Osteoblast (primary cell): ENCODE measurements around the gene HMBS. TPM values are rescaled to one million over a fixed set of nuclear protein-coding genes. Genes with fewer than 3 reads are reported as not detected.

Source experiments
- DNase-seq: peaks from one replicate; pipeline ENCODE4 v3.0.0; 2011; ENCODE audit warnings: low spot score, mixed read lengths; ENCODE audit not compliant: insufficient read length; ENCODE audit errors: missing footprints
- H2AFZ ChIP-seq: 2 replicates; pipeline ENCODE4 v1.6.0; 2011; ENCODE audit warnings: mild to moderate bottlenecking, low read length
- H3K27ac ChIP-seq: 2 replicates; pipeline ENCODE4 v1.5.1; 2011; ENCODE audit warnings: mild to moderate bottlenecking, low read depth, low read length, moderate library complexity
- H3K27me3 ChIP-seq: 2 replicates; pipeline ENCODE4 v1.6.0; 2012; ENCODE audit warnings: mild to moderate bottlenecking, control low read depth, inconsistent platforms, low read length, moderate library complexity; ENCODE audit not compliant: insufficient read depth
- H3K36me3 ChIP-seq: 2 replicates; pipeline ENCODE4 v1.5.1; 2011; ENCODE audit warnings: mild to moderate bottlenecking, low read length, control low read depth, moderate library complexity; ENCODE audit not compliant: insufficient read depth
- H3K4me1 ChIP-seq: 2 replicates; pipeline ENCODE4 v1.5.1; 2011; ENCODE audit warnings: mild to moderate bottlenecking, low read length, control low read depth, moderate library complexity; ENCODE audit not compliant: insufficient read depth
- H3K4me2 ChIP-seq: 2 replicates; pipeline ENCODE4 v1.6.0; 2011; ENCODE audit warnings: mild to moderate bottlenecking, low read length; ENCODE audit not compliant: insufficient read depth
- H3K4me3 ChIP-seq: fragments of 200-600 bp; sonication (generic); 3 replicates; pipeline ENCODE4 v1.5.1; 2012; ENCODE audit warnings: mild to moderate bottlenecking, low read length, inconsistent platforms; ENCODE audit not compliant: insufficient read depth
- H3K79me2 ChIP-seq: 2 replicates; pipeline ENCODE4 v1.6.0; 2012; ENCODE audit warnings: mild to moderate bottlenecking, low read length, control low read depth, inconsistent platforms; ENCODE audit not compliant: insufficient read depth
- H3K9me3 ChIP-seq: 2 replicates; pipeline ENCODE4 v1.5.1; 2011; ENCODE audit warnings: low read depth, low read length, control low read depth
- H4K20me1 ChIP-seq: 2 replicates; pipeline ENCODE4 v1.6.0; 2012; ENCODE audit warnings: mild to moderate bottlenecking, low read length, control low read depth; ENCODE audit not compliant: insufficient read depth
- CTCF ChIP-seq: IDR thresholded peaks from 2 replicates; pipeline ENCODE4 v1.5.1; 2011; ENCODE audit warnings: mild to moderate bottlenecking, low read depth, low read length, moderate library complexity; ENCODE audit errors: extremely low read depth
- total RNA-seq: library from RNA; depleted of rRNA; stranded (reverse); fragments of >200 nt; gene quantifications from 2 replicates; pipeline ENCODE4 v1.2.3, GENCODE V29; 2012

HMBS gene
- total RNA-seq, 1 donor: 8.7 TPM

GRCh38 chr11:119048644-119049043 lies 36.0 kb upstream of the HMBS start:
- H3K4me1 ChIP-seq: no peaks in the 10 kb centered on the region
- no peak for TF ChIP-seq CTCF
- no peaks in the 10 kb centered on the region for H3K79me2 ChIP-seq
- no peak overlapping the region for H3K4me3 ChIP-seq
- peaks cover 10% of the 10 kb centered on the region for H4K20me1 ChIP-seq
- H2AFZ ChIP-seq: no peak overlapping the region
- H3K36me3 ChIP-seq: peaks cover 87% of the 10 kb centered on the region
- H3K27me3 ChIP-seq: no peaks in the 10 kb centered on the region
- no peak overlapping the region for H3K4me2 ChIP-seq
- peak; percentile 37 for DNase-seq
- H3K27ac ChIP-seq: no peak overlapping the region
- H3K9me3 ChIP-seq: no peaks in the 10 kb centered on the region

GRCh38 chr11:119049081-119049480 lies 35.6 kb upstream of the HMBS start:
- Histone ChIP-seq H3K4me3 (no peak overlapping the region), H3K36me3 (peaks cover 91% of the 10 kb centered on the region), H3K27me3 (no peaks in the 10 kb centered on the region), H4K20me1 (peaks cover 10% of the 10 kb centered on the region), H3K9me3 (no peaks in the 10 kb centered on the region), H3K27ac (no peak overlapping the region), H3K4me2 (no peak overlapping the region), H2AFZ (no peak overlapping the region), H3K4me1 (no peaks in the 10 kb centered on the region), H3K79me2 (no peaks in the 10 kb centered on the region)
- TF ChIP-seq CTCF: no peak
- peak; percentile 42 for DNase-seq

- H3K36me3 ChIP-seq: peaks cover 84% of the 10 kb centered on the region
- H3K79me2 ChIP-seq: peaks cover 25% of the 10 kb centered on the region
- peaks cover 12% of the 10 kb centered on the region for H3K4me1 ChIP-seq
- no peak overlapping the region for H2AFZ ChIP-seq
- no peak overlapping the region for H3K27ac ChIP-seq
- H4K20me1 ChIP-seq: peaks cover 21% of the 10 kb centered on the region
- no peak for TF ChIP-seq CTCF
- no peak overlapping the region for H3K4me3 ChIP-seq
- DNase-seq: peak; percentile 32
- no peaks in the 10 kb centered on the region for H3K9me3 ChIP-seq
- H3K27me3 ChIP-seq: no peaks in the 10 kb centered on the region
- H3K4me2 ChIP-seq: no peak overlapping the region
Observed at GRCh38 chr11:119051440-119052162, 33.1 kb upstream of the HMBS start.

- H3K27me3 ChIP-seq: no peaks in the 10 kb centered on the region
- peaks cover 28% of the 10 kb centered on the region for H3K79me2 ChIP-seq
- no peak overlapping the region for H3K27ac ChIP-seq
- peaks cover 21% of the 10 kb centered on the region for H4K20me1 ChIP-seq
- H3K4me2 ChIP-seq: no peak overlapping the region
- no peak for TF ChIP-seq CTCF
- no peak overlapping the region for H2AFZ ChIP-seq
- peaks cover 12% of the 10 kb centered on the region for H3K4me1 ChIP-seq
- H3K4me3 ChIP-seq: no peak overlapping the region
- peak; percentile 74 for DNase-seq
- peaks cover 77% of the 10 kb centered on the region for H3K36me3 ChIP-seq
- no peaks in the 10 kb centered on the region for H3K9me3 ChIP-seq
Observed at GRCh38 chr11:119052163-119052814, 32.4 kb upstream of the HMBS start.
